GM19239 (cell line): ENCODE measurements around the gene RALGDS.

Experiments
- DNase-seq: peaks from one replicate; pipeline ENCODE4 v3.0.0; 2011; ENCODE audit warnings: low spot score; ENCODE audit not compliant: insufficient read length
- FAIRE-seq: peaks from 2 replicates; lab custom pipeline; 2011; peaks lifted over from hg19 to GRCh38; lab: Jason Lieb, UNC

RALGDS gene

DNA sequence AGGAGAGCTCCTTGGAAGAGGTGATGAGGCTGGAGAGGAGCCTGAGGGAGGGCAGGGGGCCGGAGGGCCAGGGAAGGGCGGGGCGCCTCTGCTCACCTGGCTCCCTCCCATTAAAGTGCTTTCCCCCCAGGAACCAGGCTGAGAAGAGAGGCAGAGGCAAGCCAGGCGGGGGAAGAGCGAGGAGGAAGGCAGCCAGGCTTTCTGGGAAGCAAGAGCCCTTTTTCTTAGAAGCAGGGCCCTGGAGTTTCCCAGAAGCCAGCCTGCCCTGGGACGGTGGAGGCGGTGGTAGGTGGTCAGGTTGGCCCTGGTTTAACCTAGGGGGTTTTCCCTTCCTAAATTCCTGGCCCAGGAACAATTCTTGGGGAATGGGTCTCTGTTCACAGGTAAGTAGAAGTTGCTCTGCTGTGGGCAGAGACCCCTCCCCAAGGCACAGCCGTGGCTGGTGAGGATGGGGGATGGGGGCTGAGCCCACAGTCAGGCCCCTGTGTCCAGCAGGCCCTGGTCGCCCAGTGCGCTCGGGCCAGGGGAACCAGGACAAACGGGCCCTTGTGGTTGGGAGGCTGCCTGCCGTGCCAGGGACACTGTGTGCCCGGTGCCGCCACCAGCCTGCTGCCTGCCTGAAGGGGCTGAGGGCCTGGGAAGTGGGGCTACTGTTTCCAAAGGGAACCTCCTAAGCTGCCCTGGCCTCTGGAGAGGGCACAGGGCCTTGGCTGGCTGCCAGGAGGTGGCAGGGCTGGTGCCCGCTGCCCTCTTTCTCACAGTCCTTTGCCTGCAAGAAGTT lies 16.6 kb upstream of the RALGDS start:
- DNase-seq, result no peak
- no peak for FAIRE-seq

DNA sequence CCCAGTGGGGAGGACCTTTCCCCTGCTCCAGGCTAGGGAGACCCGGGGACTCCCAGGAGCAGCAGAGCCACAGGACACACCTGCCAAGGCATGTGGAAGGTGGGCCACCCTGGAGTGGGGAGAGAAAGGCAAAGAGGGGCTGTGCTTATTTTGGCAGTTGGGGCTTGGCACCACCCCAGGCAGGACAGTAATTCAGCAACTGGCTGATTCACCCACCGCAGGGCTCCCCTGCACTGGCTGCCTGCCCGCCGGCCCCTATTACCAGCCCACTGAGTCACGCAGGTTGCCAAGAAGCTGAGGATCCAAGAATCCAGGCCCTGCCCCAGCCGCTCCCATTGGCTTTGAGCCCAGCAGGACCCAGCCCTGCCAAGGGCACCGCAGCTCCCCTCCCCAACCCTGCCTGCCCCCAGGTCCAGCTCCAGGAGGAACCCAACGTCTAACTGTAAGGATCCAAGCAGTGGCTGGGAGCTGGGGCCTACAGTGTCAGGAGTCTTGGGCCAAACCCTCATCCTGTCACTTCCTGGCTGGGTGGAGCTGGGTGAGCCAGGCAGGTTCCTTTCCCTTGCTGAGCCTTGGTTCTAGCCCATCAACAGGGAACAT lies 14.2 kb upstream of the RALGDS start:
- no peak for FAIRE-seq
- no peak for DNase-seq

DNA sequence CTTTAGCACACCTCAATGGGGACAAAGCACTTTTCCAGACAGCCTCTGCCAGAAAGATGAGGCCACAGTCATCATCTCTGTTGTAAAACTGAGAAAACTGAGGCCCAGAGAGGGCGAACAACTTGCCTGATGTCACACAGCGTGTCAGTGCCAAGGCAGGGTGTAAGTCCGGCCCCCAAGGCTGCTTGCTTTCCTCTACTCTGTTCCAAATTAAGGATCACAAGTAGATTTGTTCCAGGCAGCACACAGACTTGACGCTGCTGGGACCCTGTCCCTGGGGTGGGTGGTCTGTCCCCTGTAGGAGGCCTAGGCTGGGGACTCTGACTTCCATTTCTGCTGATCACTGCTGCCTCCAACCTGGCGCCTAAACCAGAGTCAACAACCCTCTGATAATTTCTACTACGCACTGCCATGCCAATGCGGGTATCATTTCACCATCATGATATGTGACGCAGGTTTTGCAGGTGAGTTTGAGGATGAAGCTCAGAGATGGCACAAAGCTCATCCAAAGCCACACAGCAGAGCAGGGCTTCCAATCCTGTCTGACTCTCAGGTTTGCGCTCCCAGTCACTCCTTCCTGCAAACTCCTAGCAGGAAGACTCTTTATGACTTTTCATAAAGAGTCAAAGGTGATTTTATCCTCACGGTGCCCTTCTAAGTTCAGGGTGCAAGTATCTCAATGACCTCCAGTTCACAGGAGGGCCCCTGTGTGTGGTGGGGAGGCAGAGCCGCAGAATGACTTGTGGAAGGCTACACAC lies 13.5 kb upstream of the RALGDS start:
- FAIRE-seq, result no peak

DNA sequence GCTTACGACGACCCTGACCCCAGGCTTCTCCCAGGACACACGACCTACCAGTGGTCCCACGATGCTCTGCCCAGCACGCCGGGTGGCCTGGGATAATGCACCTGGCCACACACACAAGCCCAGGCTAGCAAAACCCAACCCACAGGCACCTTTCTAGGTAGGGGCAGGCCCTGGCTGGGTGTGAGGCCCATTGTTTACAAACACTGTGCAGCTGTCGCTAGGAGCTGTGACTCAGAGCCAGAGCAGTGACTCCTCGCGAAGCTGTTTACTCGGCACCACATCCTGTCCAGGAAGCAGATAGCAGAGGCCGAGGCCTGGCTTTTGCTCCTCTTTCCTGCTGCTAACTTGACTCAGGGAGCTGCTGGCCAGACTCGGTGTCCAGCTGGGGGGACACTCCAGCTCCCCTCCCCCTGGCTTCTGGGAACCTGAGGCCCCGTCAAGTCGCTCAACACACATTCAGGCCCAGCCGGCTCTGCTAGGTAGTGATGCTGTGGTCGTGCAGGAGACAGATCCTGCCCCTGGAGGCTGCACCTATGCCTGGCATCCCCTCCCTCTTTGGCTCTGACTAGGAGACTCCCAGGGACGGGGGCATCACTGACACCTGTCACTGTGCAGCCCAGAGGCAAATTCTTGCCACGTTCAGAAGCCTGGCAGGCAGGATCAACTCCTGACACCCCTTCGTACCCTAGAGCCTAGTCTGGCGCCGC lies 12.8 kb upstream of the RALGDS start:
- FAIRE-seq, result peak; percentile 95
- DNase-seq, result peak; percentile 98

More for the DNA sequence above, 13.5 kb upstream of the RALGDS start:
- DNase-seq, result no peak

DNA sequence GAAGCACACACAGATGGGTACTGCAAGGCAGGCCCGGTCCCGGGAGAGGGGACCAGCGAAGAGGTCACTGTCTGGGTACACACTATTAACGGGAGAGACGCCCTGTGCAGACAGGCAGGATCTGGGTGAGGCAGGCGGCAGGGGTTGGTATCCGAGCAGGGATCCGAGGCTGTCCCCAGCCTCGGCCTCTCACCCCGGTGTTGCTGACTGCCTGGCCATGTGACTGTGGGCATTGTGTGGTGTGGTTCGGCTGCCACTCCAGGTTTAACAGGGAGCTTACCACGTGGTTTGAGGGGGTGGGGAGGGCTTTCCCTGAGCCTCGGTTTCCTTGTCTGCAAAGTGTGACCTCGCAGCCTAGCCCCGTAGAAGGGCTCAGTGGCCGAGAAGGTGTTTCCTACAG lies 11.1 kb upstream of the RALGDS start:
- FAIRE-seq, result no peak
- no peak for DNase-seq

DNA sequence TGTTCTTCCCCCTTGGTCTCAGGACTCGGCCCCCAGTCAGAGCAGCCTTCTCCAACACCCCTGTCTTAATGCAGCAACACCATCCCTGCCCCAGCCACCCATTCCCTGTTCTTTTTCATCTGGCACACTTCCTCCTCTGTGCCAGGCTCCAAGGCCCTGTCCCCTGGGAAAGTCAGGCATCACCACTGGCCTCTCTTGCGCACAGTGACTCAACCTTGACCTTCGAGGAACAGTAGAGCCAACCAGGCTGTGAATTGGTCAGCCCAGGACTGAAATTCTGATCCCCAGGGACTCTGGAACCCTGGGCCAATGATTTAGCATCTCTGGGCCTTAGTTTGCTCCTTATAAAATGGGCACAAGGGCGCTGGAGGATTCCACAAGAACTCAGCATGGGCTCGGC lies 10.5 kb upstream of the RALGDS start:
- no peak for FAIRE-seq

DNA sequence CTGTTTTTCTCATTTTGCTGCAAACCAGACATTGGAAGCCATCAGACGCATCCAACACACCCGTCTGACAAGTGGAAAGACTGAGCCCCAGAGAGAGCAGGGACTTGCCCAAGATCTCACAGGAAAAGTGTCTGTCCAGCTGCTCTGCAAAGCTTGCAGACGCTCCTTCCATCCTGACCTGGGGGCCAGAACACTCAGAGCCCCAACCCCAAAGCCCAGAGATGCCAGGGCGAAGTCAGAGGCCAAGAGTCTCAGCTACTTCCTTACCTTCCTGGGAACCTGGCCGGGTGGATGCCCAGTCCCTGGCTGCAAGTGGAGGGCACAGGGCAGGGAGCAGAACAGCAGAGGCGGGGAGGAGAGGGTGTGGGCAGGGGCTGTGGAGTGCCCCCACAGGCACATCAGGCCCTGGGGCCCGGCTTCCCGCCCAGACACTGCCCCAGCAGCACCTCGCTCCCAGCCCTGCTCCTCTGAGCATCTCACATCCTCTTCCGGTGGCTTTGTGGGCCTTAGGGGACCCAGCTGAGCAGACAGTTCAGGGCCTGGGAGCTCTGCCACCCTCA lies 9.7 kb upstream of the RALGDS start:
- DNase-seq (peak; percentile 78), FAIRE-seq (peak; percentile 81)

More for the DNA sequence above, 10.5 kb upstream of the RALGDS start:
- no peak for DNase-seq

DNA sequence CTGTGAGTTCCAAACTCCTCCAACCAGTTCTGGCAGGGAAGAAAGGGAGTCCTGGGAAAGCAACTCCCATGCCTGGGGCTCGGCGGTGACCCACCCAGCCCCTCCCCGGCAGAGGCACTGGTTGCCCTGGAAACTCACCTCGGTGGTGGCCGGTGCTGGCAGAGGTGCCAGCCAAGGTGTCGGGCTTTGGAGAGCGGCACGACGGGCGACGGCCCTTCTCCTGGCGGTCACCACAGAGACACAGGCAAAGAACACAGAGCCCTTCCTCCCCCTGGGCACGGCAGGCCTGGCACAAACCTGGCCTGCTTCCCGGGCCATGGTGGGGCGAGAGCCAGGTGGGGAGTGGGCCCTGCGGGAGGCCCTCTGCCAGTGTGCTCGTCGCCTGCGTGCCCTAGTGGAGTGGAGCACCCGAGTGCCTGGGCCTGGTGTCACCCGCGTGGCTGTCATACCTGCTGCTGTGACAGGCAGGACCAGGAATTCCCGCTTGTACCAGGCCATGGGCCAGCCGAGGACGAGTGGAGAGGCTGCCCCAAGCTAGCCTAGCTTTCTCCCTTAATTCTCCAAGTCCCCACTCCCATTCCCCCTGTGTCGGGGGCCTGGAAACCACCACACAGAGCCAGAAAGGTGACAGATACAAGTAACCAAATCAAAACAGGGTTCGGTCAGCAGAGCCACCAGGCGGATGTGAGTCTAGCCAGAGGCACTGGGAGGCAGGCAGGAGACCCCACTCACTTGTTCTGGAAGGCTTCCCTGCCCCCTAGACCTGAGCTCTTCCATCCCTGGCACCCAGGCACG lies 8.2 kb upstream of the RALGDS start:
- no peak for FAIRE-seq
- DNase-seq, result no peak

DNA sequence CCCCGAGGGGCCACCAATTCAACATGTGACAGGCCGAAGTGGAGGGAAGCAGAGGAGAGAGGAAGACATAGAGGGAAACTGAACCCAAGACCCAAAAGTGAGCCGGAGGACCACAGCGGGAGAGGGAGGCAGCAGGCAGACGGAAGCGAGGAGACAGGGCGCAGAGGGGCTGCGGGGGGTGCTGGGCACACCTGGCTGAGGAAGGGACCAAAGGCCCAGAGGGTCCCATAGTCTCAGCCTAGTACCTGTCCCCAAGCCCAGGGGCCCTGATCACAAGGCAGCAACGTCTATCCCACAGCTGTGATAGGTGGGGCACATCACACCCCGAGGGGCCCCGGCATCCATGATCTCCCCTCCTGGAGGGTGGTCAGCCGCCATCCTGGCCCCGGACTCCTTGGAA lies 7.1 kb upstream of the RALGDS start:
- no peak for FAIRE-seq
- no peak for DNase-seq

DNA sequence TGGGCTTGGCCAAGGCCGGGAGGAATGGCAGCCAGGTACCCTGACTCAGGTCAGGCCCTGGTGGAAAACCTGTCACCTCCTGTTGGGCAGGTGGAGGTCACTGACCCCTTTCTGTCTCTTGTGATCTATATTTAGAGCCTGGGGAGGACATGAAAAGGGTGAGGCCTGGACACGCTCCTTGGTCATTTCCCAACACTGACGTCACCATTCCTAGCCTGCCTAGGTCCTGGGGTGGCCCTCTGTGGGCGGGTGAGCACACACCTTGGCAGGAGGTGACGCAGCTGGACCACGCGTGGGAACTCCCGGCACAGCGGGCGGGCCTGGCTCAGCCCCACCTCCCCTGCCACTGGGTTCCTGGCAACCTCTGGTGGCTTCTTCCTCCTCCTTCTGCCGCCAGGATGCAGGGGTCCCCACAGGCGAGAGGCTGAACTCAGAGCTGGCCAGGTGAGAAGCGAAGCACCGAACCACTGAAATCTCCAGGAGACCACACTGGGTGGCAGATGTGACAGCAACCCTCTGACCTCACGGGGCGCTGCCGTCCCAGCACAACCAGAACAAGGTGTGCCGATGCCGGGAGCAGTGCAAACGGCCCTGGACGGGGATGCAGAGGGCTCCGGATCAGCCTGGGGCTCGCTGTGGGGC lies 6.4 kb upstream of the RALGDS start:
- no peak for FAIRE-seq
- DNase-seq, result no peak

DNA sequence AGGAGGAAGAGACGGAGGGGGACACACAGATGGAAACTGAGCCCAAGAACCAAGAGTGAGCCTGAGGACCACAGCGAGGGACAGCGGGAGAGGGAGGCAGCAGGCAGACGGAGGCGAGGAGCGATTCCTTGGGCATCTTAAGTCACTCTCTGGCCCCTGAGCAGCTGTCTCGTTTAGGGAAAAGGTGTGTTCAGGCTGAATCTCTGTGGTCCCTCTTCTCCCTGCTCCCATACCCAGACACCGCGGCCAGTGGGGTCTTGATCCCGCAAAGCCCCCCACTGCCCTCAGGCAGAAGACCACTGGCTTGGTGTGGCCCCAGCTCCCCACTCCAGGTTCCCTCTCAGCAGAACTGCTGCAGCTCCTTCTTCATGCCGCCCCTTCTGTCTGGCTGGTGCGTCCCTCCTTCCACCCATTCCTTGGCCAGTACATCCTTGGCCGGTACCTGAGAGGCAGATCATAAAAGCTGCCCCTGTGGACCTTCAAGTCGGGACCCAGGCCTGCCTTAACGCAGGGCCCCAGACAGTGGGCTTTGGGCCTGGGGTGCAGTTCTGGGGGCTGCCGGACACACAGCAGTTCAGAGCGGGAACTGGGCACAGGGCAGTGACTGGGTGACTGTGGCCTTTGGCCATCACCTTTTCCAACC lies 5.8 kb upstream of the RALGDS start:
- FAIRE-seq (no peak), DNase-seq (no peak)

DNA sequence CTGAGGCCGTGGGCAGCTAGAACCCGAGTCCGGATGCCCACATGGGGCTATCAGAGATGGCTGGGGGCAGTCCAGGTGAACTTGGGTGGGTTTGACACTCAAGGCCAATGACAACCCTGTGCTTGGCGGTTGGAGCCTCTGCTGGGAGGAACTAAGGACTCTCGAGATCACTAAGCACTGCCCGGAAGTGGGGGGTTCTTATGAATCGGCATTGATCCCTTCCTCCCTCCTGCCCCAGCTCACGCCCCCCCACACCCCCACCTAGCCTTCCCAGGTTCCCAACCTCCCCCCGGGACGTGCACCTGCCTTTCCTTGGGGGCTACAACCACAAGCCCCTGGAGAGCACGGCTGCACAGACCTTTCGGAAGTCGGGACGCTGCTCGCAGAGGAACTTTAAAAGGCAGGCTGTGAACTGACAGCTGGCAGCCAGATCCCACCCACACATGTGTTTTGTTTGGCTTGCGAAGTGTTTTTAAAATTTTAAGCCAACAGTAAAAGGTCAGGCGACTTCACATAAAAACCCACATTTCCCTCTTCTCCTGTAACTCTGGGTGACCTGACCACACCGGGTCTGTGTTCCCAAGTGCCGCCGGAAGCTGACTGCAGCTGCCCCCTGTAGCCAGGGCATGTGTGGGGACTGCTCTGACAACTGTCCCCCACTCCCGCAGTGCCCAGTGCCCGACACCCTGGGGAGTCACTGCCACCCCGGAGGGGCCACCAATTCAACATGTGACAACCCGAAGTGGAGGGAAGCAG lies 5.1 kb upstream of the RALGDS start:
- DNase-seq (peak; percentile 74), FAIRE-seq (peak; percentile 49)

DNA sequence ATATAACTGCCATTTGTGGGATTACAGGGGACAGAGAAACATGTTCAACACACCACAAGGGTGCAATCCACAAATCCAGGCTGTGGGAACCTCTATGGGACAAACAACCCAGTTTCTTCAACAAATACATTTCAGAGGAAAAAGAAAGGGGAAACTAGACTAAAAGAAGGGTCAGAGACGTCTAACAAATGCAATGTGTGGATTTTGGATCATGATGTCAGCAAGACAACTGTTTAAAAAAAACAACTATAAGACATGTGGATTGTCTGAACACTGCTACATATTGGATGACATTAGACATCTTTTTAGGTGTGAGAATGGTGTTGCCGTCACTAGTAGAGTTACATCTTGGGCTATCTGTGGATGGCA lies 3.9 kb upstream of the RALGDS start:
- FAIRE-seq (no peak), DNase-seq (no peak)

DNA sequence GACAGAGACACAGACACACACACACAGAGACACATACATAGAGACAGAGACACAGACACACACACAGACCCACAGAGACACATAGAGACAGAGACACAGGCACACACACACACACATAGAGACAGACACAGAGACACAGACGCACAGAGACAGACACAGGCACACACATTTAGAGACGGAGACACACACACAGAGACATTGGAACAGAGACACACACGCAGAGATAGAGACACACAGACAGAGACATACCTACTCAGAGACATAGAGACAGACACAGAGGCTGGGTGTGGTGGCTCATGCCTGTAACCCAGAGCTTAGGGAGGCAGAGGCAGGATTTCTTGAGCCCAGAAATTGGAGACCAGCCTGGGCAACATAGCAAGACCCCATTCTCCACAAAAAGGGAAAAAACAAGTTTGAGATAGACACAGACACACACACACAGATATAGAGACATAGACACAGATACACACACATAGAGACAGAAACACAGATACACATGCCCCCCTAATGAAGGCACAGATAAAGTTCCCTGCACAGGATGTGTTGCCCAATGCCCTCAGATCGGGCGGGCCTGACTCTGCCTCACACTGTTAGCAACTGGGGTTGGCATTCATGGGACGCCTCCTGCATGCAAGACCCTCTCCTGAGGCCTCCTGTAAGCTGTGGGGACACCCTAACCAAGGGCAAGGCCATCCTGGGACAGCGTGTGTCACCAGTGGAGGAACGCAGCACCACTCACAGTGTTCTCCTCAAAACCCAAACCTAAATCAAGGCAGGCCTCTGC lies 3.3 kb upstream of the RALGDS start:
- DNase-seq (no peak), FAIRE-seq (no peak)

DNA sequence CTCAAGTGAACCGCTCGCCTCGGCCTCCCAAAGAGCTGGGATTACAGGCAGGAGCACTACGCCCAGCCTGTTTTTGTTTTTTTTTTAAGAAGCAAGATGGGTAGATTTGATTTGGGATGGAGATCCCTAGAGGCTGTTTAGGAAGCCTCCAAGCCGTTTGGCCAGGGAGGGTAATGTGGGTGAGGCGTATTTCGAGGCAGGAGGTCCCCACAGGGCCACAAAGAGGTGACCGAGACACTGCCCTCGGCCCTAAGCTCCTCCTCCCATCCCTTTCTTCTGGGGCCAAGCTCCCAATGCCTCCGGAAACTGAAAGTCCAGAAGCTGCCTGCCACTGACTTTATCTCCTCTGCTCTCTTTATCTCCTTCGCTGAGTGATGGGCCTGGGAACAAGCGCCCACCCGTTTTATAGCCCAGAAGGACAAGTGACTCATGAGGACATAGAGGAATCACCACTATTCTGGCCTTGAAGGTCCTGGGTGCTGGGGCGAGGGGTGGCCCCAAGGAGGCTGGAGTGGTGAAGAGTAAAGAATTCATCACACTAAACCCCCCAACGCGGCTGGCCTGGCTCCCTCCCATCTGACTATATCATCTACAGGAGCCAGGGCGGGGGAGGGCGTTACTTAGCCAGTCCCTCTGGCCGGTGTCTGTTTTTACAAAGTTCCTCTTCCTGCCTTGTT lies 2.0 kb upstream of the RALGDS start:
- DNase-seq (no peak), FAIRE-seq (no peak)

DNA sequence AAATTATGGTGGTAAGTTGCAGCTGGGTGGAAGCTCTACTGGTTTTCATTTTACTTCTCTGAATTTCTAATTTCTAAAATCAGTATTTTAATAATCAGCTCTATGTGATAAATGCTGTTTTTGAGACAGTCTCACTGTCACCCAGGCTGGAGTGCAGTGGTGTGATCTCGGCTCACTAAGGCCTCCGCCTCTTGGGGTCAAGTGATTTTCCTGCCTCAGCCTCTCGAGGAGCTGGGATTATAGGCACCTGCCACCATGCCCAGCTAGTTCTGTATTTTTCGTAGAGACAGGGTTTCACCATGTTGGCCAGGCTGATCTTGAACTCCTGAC lies 1.5 kb upstream of the RALGDS start:
- FAIRE-seq, result no peak
- no peak for DNase-seq
